HepG2 (cell line): ENCODE results near the gene TIGAR. TPM values are rescaled to one million over a fixed set of nuclear protein-coding genes. Genes with fewer than 3 reads are reported as not detected.

Experiments
- FOSL2 ChIP-seq: sonication (generic); formaldehyde crosslinking; IDR thresholded peaks from 2 replicates; pipeline ENCODE4 v1.4.0; 2020; ENCODE audit warnings: missing genetic modification reagents
- KDM2A ChIP-seq: sonication (generic); formaldehyde crosslinking; IDR thresholded peaks from 2 replicates; pipeline ENCODE4 v1.4.0; 2020; ENCODE audit warnings: low read depth, missing genetic modification reagents, borderline replicate concordance
- KDM3A ChIP-seq: IDR thresholded peaks from 2 replicates; pipeline ENCODE4 v1.6.1; 2018; ENCODE audit warnings: low read depth, missing compliant biosample characterization
- MTF2 ChIP-seq: sonication (generic); formaldehyde crosslinking; IDR thresholded peaks from 2 replicates; pipeline ENCODE4 v1.5.0; 2020; ENCODE audit warnings: missing genetic modification reagents, borderline replicate concordance
- NCOR1 ChIP-seq: fragments of 200-600 bp; sonication (generic); IDR thresholded peaks from 2 replicates; pipeline ENCODE4 v1.7.0; 2017; ENCODE audit warnings: antibody characterized with exemption, low read length, borderline replicate concordance
- NR2F2 ChIP-seq: IDR thresholded peaks from 2 replicates; pipeline ENCODE4 v1.6.1; 2012; ENCODE audit warnings: low read depth, inconsistent platforms, borderline replicate concordance
- NR2F6 ChIP-seq, 2 experiments: IDR thresholded peaks; 2 replicates each; pipeline ENCODE4 v1.6.1; 2016; ENCODE audit warnings: antibody characterized with exemption in 1 of 2, mild to moderate bottlenecking in 1 of 2
- PCBP2 ChIP-seq: fragments of 200-400 bp; formaldehyde crosslinking; optimal IDR thresholded peaks from 2 replicates; pipeline ENCODE3; 2018; ENCODE audit warnings: low read length, low read depth; ENCODE audit not compliant: poor library complexity, severe bottlenecking
- RBM22 ChIP-seq: fragments of 200-400 bp; formaldehyde crosslinking; optimal IDR thresholded peaks from 2 replicates; pipeline ENCODE3; 2017; ENCODE audit warnings: mild to moderate bottlenecking, low read length, moderate library complexity
- RXRB ChIP-seq: IDR thresholded peaks from 2 replicates; pipeline ENCODE4 v1.6.1; 2016; ENCODE audit warnings: borderline replicate concordance, missing genetic modification reagents, missing compliant biosample characterization
- SALL2 ChIP-seq: sonication (generic); formaldehyde crosslinking; IDR thresholded peaks from 2 replicates; pipeline ENCODE4 v1.8.1; 2023; ENCODE audit warnings: mild to moderate bottlenecking, missing genetic modification reagents, inconsistent platforms
- SMAD9 ChIP-seq: sonication (generic); formaldehyde crosslinking; IDR thresholded peaks from 2 replicates; pipeline ENCODE4 v1.5.1; 2020; ENCODE audit warnings: mild to moderate bottlenecking, missing genetic modification reagents
- SOX13 ChIP-seq, 3 experiments: fragments of 450-650 bp in 1 of 3; sonication (generic) in 1 of 3; formaldehyde crosslinking in 1 of 3; IDR thresholded peaks in 2 of 3; conservative IDR thresholded peaks in 1 of 3; 2 replicates each; pipeline versions ENCODE4 v1.5.0 to v1.6.1; 2016 to 2020; ENCODE audit warnings: antibody characterized with exemption in 1 of 3, mild to moderate bottlenecking in 1 of 3, missing compliant biosample characterization in 1 of 3, missing genetic modification reagents in 1 of 3, moderate library complexity in 1 of 3
- SUZ12 ChIP-seq: fragments of 150-350 bp; IDR thresholded peaks from 2 replicates; pipeline ENCODE4 v1.6.1; 2014; ENCODE audit warnings: low read depth, low read length
- TBP ChIP-seq: sonication (generic); formaldehyde crosslinking; IDR thresholded peaks from 2 replicates; pipeline ENCODE4 v1.5.0; 2020; ENCODE audit warnings: missing genetic modification reagents
- ZBTB25 ChIP-seq: IDR thresholded peaks from 2 replicates; pipeline ENCODE4 v1.6.1; 2018; ENCODE audit warnings: missing genetic modification reagents
- ZFX ChIP-seq: sonication (generic); formaldehyde crosslinking; IDR thresholded peaks from 2 replicates; pipeline ENCODE4 v1.4.0; 2020; ENCODE audit warnings: mild to moderate bottlenecking, low read depth, missing genetic modification reagents, moderate library complexity
- ZIK1 ChIP-seq: sonication (generic); formaldehyde crosslinking; IDR thresholded peaks from 2 replicates; pipeline ENCODE4 v1.5.0; 2020; ENCODE audit warnings: mild to moderate bottlenecking, low read depth, missing genetic modification reagents, borderline replicate concordance
- ZNF101 ChIP-seq: sonication (generic); formaldehyde crosslinking; IDR thresholded peaks from 2 replicates; pipeline ENCODE4 v1.4.0; 2020; ENCODE audit warnings: mild to moderate bottlenecking, low read depth, missing genetic modification reagents, borderline replicate concordance
- ZNF160 ChIP-seq: sonication (generic); formaldehyde crosslinking; IDR thresholded peaks from 2 replicates; pipeline ENCODE4 v1.8.0; 2022; ENCODE audit warnings: mild to moderate bottlenecking, inconsistent platforms, missing genetic modification reagents
- ZNF235 ChIP-seq: sonication (generic); formaldehyde crosslinking; IDR thresholded peaks from 2 replicates; pipeline ENCODE4 v1.8.1; 2023; ENCODE audit warnings: mild to moderate bottlenecking, missing genetic modification reagents, borderline replicate concordance
- ZNF547 ChIP-seq: sonication (generic); formaldehyde crosslinking; IDR thresholded peaks from 2 replicates; pipeline ENCODE4 v1.5.1; 2020; ENCODE audit warnings: mild to moderate bottlenecking, missing genetic modification reagents
- ZNF564 ChIP-seq: sonication (generic); formaldehyde crosslinking; IDR thresholded peaks from 2 replicates; pipeline ENCODE4 v1.8.1; 2023; ENCODE audit warnings: mild to moderate bottlenecking, missing genetic modification reagents
- ZNF644 ChIP-seq: IDR thresholded peaks from 2 replicates; pipeline ENCODE4 v1.6.1; 2016; ENCODE audit warnings: low read depth
- polyA plus RNA-seq, 8 experiments: library from polyadenylated mRNA; depleted of rRNA in 3 of 8; stranded (reverse) in 7 of 8; unstranded in 1 of 8; fragments of >200 nt; fragmentation: Illumina TruSeq in 4 of 8; extraction: Trizol in 4 of 8; gene quantifications; 2 replicates each; pipeline versions ENCODE4 v1.2.1 to v1.2.3, GENCODE V29; 2011 to 2016; ENCODE audit warnings: low read depth in 4 of 8, missing spikeins in 1 of 8, mixed read lengths in 1 of 8; ENCODE audit not compliant: insufficient read depth in 1 of 8
- total RNA-seq, 5 experiments: library from RNA; depleted of rRNA; stranded (reverse); fragments of >200 nt; fragmentation: Illumina TruSeq; extraction: Trizol; gene quantifications; 2 replicates each; pipeline ENCODE4 v1.2.3, GENCODE V29; 2016; ENCODE audit warnings: low read depth in 1 of 5
- TF ChIP-seq, protein P1 (sequence below): IDR thresholded peaks from 2 replicates; pipeline ENCODE4 v1.6.1; 2016
- TF ChIP-seq, protein P2 (sequence below): sonication (generic); formaldehyde crosslinking; IDR thresholded peaks from 2 replicates; pipeline ENCODE4 v1.4.0; 2020; ENCODE audit warnings: low read depth, mild to moderate bottlenecking, missing genetic modification reagents

TIGAR gene
- total and polyA plus RNA-seq, 2 of the 13 experiments (the other 11 are each of a cell fraction or from before 2014, with no cell fraction given) = 2.6 to 21.8 TPM

- TF ChIP-seq SOX13 (IDR thresholded peaks at IDR 0.05) = no peak
- TF ChIP-seq SOX13 (CRISPR knock-in tag; conservative IDR thresholded peaks at IDR 0.05 in 1 of 2, IDR thresholded peaks at IDR 0.05 in 1 of 2) = no peak; a peak in 1 of 4 replicates
- TF ChIP-seq ZNF547 (CRISPR knock-in tag) = no peak
- peak; percentile 50 for TF ChIP-seq PCBP2
- 0 out of 2 replicates have a peak, but pooled peaks have one; percentile 13 for TF ChIP-seq SUZ12
- TF ChIP-seq KDM2A = peak; percentile 41; the same call in 1 of the 2 replicates
- peak; percentile 47; the same call in 1 of the 2 replicates for TF ChIP-seq ZFX (CRISPR knock-in tag)
- no peak for TF ChIP-seq ZNF644
- TF ChIP-seq SALL2 (CRISPR knock-in tag) = no peak
- TF ChIP-seq NR2F6 (IDR thresholded peaks at IDR 0.05) = no peak
- TF ChIP-seq NR2F6 (CRISPR knock-in tag; IDR thresholded peaks at IDR 0.05) = peak; percentile 39; the same call in 1 of the 2 replicates
- TF ChIP-seq NCOR1 = 0 out of 2 replicates have a peak, but pooled peaks have one; percentile 57
- TF ChIP-seq, protein P1, sequence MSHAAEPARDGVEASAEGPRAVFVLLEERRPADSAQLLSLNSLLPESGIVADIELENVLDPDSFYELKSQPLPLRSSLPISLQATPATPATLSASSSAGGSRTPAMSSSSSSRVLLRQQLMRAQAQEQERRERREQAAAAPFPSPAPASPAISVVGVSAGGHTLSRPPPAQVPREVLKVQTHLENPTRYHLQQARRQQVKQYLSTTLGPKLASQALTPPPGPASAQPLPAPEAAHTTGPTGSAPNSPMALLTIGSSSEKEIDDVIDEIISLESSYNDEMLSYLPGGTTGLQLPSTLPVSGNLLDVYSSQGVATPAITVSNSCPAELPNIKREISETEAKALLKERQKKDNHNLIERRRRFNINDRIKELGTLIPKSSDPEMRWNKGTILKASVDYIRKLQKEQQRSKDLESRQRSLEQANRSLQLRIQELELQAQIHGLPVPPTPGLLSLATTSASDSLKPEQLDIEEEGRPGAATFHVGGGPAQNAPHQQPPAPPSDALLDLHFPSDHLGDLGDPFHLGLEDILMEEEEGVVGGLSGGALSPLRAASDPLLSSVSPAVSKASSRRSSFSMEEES (CRISPR knock-in tag) = 0 out of 2 replicates have a peak, but pooled peaks have one; percentile 24
- TF ChIP-seq NR2F2 = no peak
- TF ChIP-seq ZBTB25 (CRISPR knock-in tag) = no peak
- no peak for TF ChIP-seq ZNF160 (CRISPR knock-in tag)
- no peak for TF ChIP-seq RBM22
- TF ChIP-seq TBP (CRISPR knock-in tag) = no peak
- 0 out of 2 replicates have a peak, but pooled peaks have one; percentile 62 for TF ChIP-seq KDM3A (CRISPR knock-in tag)
- TF ChIP-seq ZNF564 (CRISPR knock-in tag) = no peak
- TF ChIP-seq MTF2 = peak; percentile 46; the same call in 1 of the 2 replicates
- no peak for TF ChIP-seq ZNF101 (CRISPR knock-in tag)
- no peak for TF ChIP-seq ZIK1 (CRISPR knock-in tag)
- TF ChIP-seq SMAD9 = no peak
- TF ChIP-seq FOSL2 = peak; percentile 34; the same call in 1 of the 2 replicates
- no peak for TF ChIP-seq ZNF235 (CRISPR knock-in tag)
- TF ChIP-seq, protein P2, sequence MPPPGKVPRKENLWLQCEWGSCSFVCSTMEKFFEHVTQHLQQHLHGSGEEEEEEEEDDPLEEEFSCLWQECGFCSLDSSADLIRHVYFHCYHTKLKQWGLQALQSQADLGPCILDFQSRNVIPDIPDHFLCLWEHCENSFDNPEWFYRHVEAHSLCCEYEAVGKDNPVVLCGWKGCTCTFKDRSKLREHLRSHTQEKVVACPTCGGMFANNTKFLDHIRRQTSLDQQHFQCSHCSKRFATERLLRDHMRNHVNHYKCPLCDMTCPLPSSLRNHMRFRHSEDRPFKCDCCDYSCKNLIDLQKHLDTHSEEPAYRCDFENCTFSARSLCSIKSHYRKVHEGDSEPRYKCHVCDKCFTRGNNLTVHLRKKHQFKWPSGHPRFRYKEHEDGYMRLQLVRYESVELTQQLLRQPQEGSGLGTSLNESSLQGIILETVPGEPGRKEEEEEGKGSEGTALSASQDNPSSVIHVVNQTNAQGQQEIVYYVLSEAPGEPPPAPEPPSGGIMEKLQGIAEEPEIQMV (CRISPR knock-in tag) = peak; percentile 53; the same call in 1 of the 2 replicates
- TF ChIP-seq RXRB (CRISPR knock-in tag) = 0 out of 2 replicates have a peak, but pooled peaks have one; percentile 46
Measured at GRCh38 chr12:4276524-4277204, 44.3 kb upstream of the TIGAR start (continued).
